Hepatocyte (in vitro differentiated cells): ENCODE measurements around the gene SELENOM. TPM values are rescaled to one million over a fixed set of nuclear protein-coding genes. Genes with fewer than 3 reads are reported as not detected.

ENCODE experiments used
- DNase-seq: peaks from one replicate; pipeline ENCODE4 v3.0.0-alpha.2; 2016; ENCODE audit warnings: low spot score
- H2AFZ ChIP-seq: fragments of 200-600 bp; sonication (generic); 2 replicates; pipeline ENCODE4 v1.6.0; 2016; ENCODE audit warnings: antibody characterized with exemption, mild to moderate bottlenecking
- H3K27ac ChIP-seq: fragments of 200-600 bp; sonication (generic); 2 replicates; pipeline ENCODE4 v1.5.1; 2016; ENCODE audit warnings: mild to moderate bottlenecking
- H3K27me3 ChIP-seq: fragments of 200-600 bp; sonication (generic); 2 replicates; pipeline ENCODE4 v1.6.1; 2016
- H3K36me3 ChIP-seq: fragments of 200-600 bp; sonication (generic); replicated peaks from 2 replicates; pipeline ENCODE4 v1.5.1; 2016; ENCODE audit warnings: low read depth; ENCODE audit not compliant: insufficient read depth
- H3K4me1 ChIP-seq: fragments of 200-600 bp; sonication (generic); 2 replicates; pipeline ENCODE4 v1.5.1; 2016; ENCODE audit warnings: mild to moderate bottlenecking, moderate library complexity; ENCODE audit not compliant: insufficient read depth
- H3K4me2 ChIP-seq: fragments of 200-600 bp; sonication (generic); 2 replicates; pipeline ENCODE4 v1.6.0; 2016
- H3K4me3 ChIP-seq: fragments of 200-600 bp; sonication (generic); 2 replicates; pipeline ENCODE4 v1.5.1; 2016; ENCODE audit warnings: mild to moderate bottlenecking
- H3K79me2 ChIP-seq: fragments of 200-600 bp; sonication (generic); 2 replicates; pipeline ENCODE4 v1.6.0; 2017; ENCODE audit warnings: mild to moderate bottlenecking
- H3K9me2 ChIP-seq: fragments of 200-600 bp; sonication (generic); replicated peaks from 2 replicates; pipeline ENCODE4 v1.6.0; 2017; ENCODE audit warnings: mild to moderate bottlenecking; ENCODE audit not compliant: insufficient read depth
- H3K9me3 ChIP-seq: fragments of 200-600 bp; sonication (generic); 2 replicates; pipeline ENCODE4 v1.5.1; 2016; ENCODE audit warnings: low read depth, mild to moderate bottlenecking
- H4K20me1 ChIP-seq: fragments of 200-600 bp; sonication (generic); 2 replicates; pipeline ENCODE4 v1.6.0; 2016; ENCODE audit warnings: mild to moderate bottlenecking; ENCODE audit not compliant: insufficient read depth, poor library complexity, severe bottlenecking
- CTCF ChIP-seq: fragments of 200-600 bp; sonication (generic); IDR thresholded peaks from 2 replicates; pipeline ENCODE4 v1.5.1; 2016; ENCODE audit warnings: antibody characterized with exemption, mild to moderate bottlenecking; ENCODE audit not compliant: poor library complexity
- EZH2 ChIP-seq: fragments of 200-600 bp; sonication (generic); IDR thresholded peaks from 2 replicates; pipeline ENCODE4 v1.6.1; 2016; ENCODE audit warnings: antibody characterized with exemption, mild to moderate bottlenecking, borderline replicate concordance
- EZH2phosphoT487 ChIP-seq: fragments of 200-600 bp; sonication (generic); IDR thresholded peaks from one replicate; pipeline ENCODE4 v1.6.1; 2018; ENCODE audit warnings: antibody characterized with exemption, mild to moderate bottlenecking, low read depth, moderate library complexity; ENCODE audit not compliant: unreplicated experiment, severe bottlenecking
- WGBS: methylation state at CpG from one replicate; pipeline ENCODE4 v1.1.6; 2016; ENCODE audit warnings: low lambda C conversion rate; ENCODE audit errors: missing lambda C conversion rate; 5-methylcytosine and 5-hydroxymethylcytosine counted together
- polyA plus RNA-seq: library from polyadenylated mRNA; unstranded; fragments of >200 nt; fragmentation: Nextera tagmentation; extraction: Ambion mirVana; gene quantifications from 2 replicates; pipeline ENCODE4 v1.2.1, GENCODE V29; 2016
- total RNA-seq: library from RNA; depleted of rRNA; stranded (reverse); fragments of >200 nt; gene quantifications from 2 replicates; pipeline ENCODE4 v1.2.3, GENCODE V29; 2014

SELENOM gene
- total and polyA plus RNA-seq, 2 experiments from 2014 or later = 130 to 240 TPM

- H3K4me1 ChIP-seq = peaks cover 27% of the 10 kb centered on the region
- H3K9me3 ChIP-seq = no peaks in the 10 kb centered on the region
- H4K20me1 ChIP-seq = peaks cover 3% of the 10 kb centered on the region
- H3K27me3 ChIP-seq = no peaks in the 10 kb centered on the region
- no peak for TF ChIP-seq EZH2
- no peaks in the 10 kb centered on the region for H3K36me3 ChIP-seq
- H2AFZ ChIP-seq = no peak overlapping the region
- no peaks in the 10 kb centered on the region for H3K9me2 ChIP-seq
- peak; percentile 9 for DNase-seq
- WGBS = 73% methylated on average over 8 of the region's 8 CpGs
- H3K27ac ChIP-seq = no peak overlapping the region
- H3K79me2 ChIP-seq = peaks cover 38% of the 10 kb centered on the region
- H3K4me2 ChIP-seq = no peak overlapping the region
- no peak overlapping the region for H3K4me3 ChIP-seq
Measured at GRCh38 chr22:31086703-31087330, 20.6 kb downstream of the SELENOM start.

- no peak for DNase-seq
- peaks cover 3% of the 10 kb centered on the region for H4K20me1 ChIP-seq
- H3K27ac ChIP-seq = peak overlapping the region; percentile 91
- no peak for TF ChIP-seq EZH2
- H3K79me2 ChIP-seq = peaks cover 44% of the 10 kb centered on the region
- peaks cover 28% of the 10 kb centered on the region for H3K4me1 ChIP-seq
- WGBS = 97% methylated on average over 3 of the region's 3 CpGs
- no peaks in the 10 kb centered on the region for H3K36me3 ChIP-seq
- no peak overlapping the region for H3K4me3 ChIP-seq
- H2AFZ ChIP-seq = no peak overlapping the region
- no peaks in the 10 kb centered on the region for H3K9me3 ChIP-seq
- H3K9me2 ChIP-seq = no peaks in the 10 kb centered on the region
- H3K27me3 ChIP-seq = no peaks in the 10 kb centered on the region
- H3K4me2 ChIP-seq = peak overlapping the region; percentile 89
Measured at GRCh38 chr22:31085928-31086327, 21.4 kb downstream of the SELENOM start.

GRCh38 chr22:31085493-31085824, 21.9 kb downstream of the SELENOM start:
- TF ChIP-seq CTCF (no peak), EZH2 (no peak), EZH2phosphoT487 (no peak)
- peak overlapping the region; percentile 69 for H3K4me3 ChIP-seq
- no peak overlapping the region for H2AFZ ChIP-seq
- H3K9me3 ChIP-seq = no peaks in the 10 kb centered on the region
- no peaks in the 10 kb centered on the region for H3K27me3 ChIP-seq
- H3K4me1 ChIP-seq = peaks cover 29% of the 10 kb centered on the region
- DNase-seq = peak; percentile 26
- H3K27ac ChIP-seq = peak overlapping the region; percentile 91
- peaks cover 44% of the 10 kb centered on the region for H3K79me2 ChIP-seq
- H3K36me3 ChIP-seq = no peaks in the 10 kb centered on the region
- peaks cover 3% of the 10 kb centered on the region for H4K20me1 ChIP-seq
- WGBS = 41% methylated on average over 6 of the region's 13 CpGs
- H3K4me2 ChIP-seq = peak overlapping the region; percentile 89
- no peaks in the 10 kb centered on the region for H3K9me2 ChIP-seq

GRCh38 chr22:31084811-31085492, 22.4 kb downstream of the SELENOM start:
- WGBS = 5% methylated on average over 45 of the region's 69 CpGs
- peak; percentile 93 for DNase-seq
- H3K4me1 ChIP-seq = peaks cover 33% of the 10 kb centered on the region
- TF ChIP-seq EZH2phosphoT487 (no peak), CTCF (peak; percentile 97)
- peaks cover 44% of the 10 kb centered on the region for H3K79me2 ChIP-seq
- H3K9me2 ChIP-seq = no peaks in the 10 kb centered on the region
- H2AFZ ChIP-seq = peak overlapping the region; percentile 48
- H3K27me3 ChIP-seq = no peaks in the 10 kb centered on the region
- peaks cover 3% of the 10 kb centered on the region for H4K20me1 ChIP-seq
- peak overlapping the region; percentile 69 for H3K4me3 ChIP-seq
- peak overlapping the region; percentile 89 for H3K4me2 ChIP-seq
- H3K36me3 ChIP-seq = no peaks in the 10 kb centered on the region
- peak overlapping the region; percentile 91 for H3K27ac ChIP-seq
- H3K9me3 ChIP-seq = no peaks in the 10 kb centered on the region
